ENCODE measurements around the gene PXDC1.
"Not testable (repeated sequence)": the region's sequence is repeated elsewhere in the genome, so short reads cannot be mapped to it uniquely, and the experiment has no call there.

Gene PXDC1

GRCh38 chr6:3722785-3723184, 28.7 kb downstream of the PXDC1 start:
- H3K27ac ChIP-seq, result peak overlapping the region in 12 of 21 experiments; percentile 5 to 74 (median 30)
- H3K4me3 ChIP-seq, result no peak overlapping the region

- Histone ChIP-seq H3K4me3 (no peak overlapping the region), H3K27ac (peak overlapping the region in 7 of 21 experiments; percentile 5 to 72 (median 33))
These were observed 29.5 kb downstream of the PXDC1 start for GRCh38 chr6:3721810-3722621.

GRCh38 chr6:3720770-3721169, 30.7 kb downstream of the PXDC1 start:
- not testable (repeated sequence) for H3K4me3 ChIP-seq, H3K27ac ChIP-seq

GRCh38 chr6:3719462-3720308, 31.8 kb downstream of the PXDC1 start:
- Histone ChIP-seq H3K27ac (no peak overlapping the region), H3K4me3 (no peak overlapping the region)

- Histone ChIP-seq H3K4me3 (no peak overlapping the region), H3K27ac (no peak overlapping the region)
These were observed 33.1 kb downstream of the PXDC1 start for GRCh38 chr6:3718407-3718806.

- Histone ChIP-seq H3K27ac (no peak overlapping the region), H3K4me3 (no peak overlapping the region)
These were observed 36.2 kb downstream of the PXDC1 start for GRCh38 chr6:3715285-3715684.

- Histone ChIP-seq H3K4me3 (no peak overlapping the region), H3K27ac (no peak overlapping the region)
These were observed 36.7 kb downstream of the PXDC1 start for GRCh38 chr6:3714768-3715167.

- no peak overlapping the region for H3K27ac ChIP-seq
- H3K4me3 ChIP-seq, result no peak overlapping the region
These were observed 37.4 kb downstream of the PXDC1 start for GRCh38 chr6:3714111-3714510.

GRCh38 chr6:3712827-3713665, 38.5 kb downstream of the PXDC1 start:
- Histone ChIP-seq H3K27ac (peak overlapping the region in 1 of 21 experiments; percentile 21), H3K4me3 (no peak overlapping the region)

- no peak overlapping the region for H3K4me3 ChIP-seq
- H3K27ac ChIP-seq, result no peak overlapping the region
These were observed 39.7 kb downstream of the PXDC1 start for GRCh38 chr6:3711776-3712175.

- Histone ChIP-seq H3K4me3 (no peak overlapping the region), H3K27ac (no peak overlapping the region)
These were observed 41.1 kb downstream of the PXDC1 start for GRCh38 chr6:3710403-3710802.

GRCh38 chr6:3708540-3708939, 43.0 kb downstream of the PXDC1 start:
- Histone ChIP-seq H3K4me3 (no peak overlapping the region), H3K27ac (no peak overlapping the region)

- Histone ChIP-seq H3K4me3 (no peak overlapping the region), H3K27ac (no peak overlapping the region)
These were observed 43.6 kb downstream of the PXDC1 start for GRCh38 chr6:3707751-3708412.

- H3K27ac ChIP-seq, result no peak overlapping the region
These were observed 44.5 kb downstream of the PXDC1 start for GRCh38 chr6:3707024-3707423.

GRCh38 chr6:3706547-3706946, 45.0 kb downstream of the PXDC1 start:
- Histone ChIP-seq H3K27ac (no peak overlapping the region), H3K4me3 (no peak overlapping the region)

More at GRCh38 chr6:3707024-3707423, 44.5 kb downstream of the PXDC1 start:
- H3K4me3 ChIP-seq, result no peak overlapping the region

GRCh38 chr6:3701631-3702030, 49.9 kb downstream of the PXDC1 start:
- H3K4me3 ChIP-seq, result no peak overlapping the region
- no peak overlapping the region for H3K27ac ChIP-seq

GRCh38 chr6:3699231-3699630, 52.3 kb downstream of the PXDC1 start:
- Histone ChIP-seq H3K4me3 (no peak overlapping the region), H3K27ac (no peak overlapping the region)

- Histone ChIP-seq H3K4me3 (no peak overlapping the region), H3K27ac (peak overlapping the region in 1 of 21 experiments; percentile 14)
These were observed 53.5 kb downstream of the PXDC1 start for GRCh38 chr6:3698021-3698420.

GRCh38 chr6:3697609-3698008, 53.9 kb downstream of the PXDC1 start:
- Histone ChIP-seq H3K27ac (peak overlapping the region in 1 of 21 experiments; percentile 14), H3K4me3 (no peak overlapping the region)

All from skin epidermis (tissue), 12 donors.